ENCODE data around the gene IL15RA.

DNA sequence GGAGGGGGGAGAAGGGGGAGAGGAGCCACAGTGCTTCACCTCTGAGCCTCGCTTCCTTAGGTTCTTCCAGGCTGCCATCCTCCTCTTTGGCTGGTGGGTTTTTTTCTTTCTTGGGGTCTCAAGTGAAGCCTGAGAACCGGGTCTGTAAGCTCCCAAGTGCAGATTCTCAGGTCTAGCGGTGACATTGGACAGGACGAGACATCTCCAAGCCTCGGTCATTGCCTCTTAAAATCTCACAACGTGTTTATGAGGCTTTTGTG lies 817 bp upstream of the IL15RA start:
- TF ChIP-seq, protein P1, sequence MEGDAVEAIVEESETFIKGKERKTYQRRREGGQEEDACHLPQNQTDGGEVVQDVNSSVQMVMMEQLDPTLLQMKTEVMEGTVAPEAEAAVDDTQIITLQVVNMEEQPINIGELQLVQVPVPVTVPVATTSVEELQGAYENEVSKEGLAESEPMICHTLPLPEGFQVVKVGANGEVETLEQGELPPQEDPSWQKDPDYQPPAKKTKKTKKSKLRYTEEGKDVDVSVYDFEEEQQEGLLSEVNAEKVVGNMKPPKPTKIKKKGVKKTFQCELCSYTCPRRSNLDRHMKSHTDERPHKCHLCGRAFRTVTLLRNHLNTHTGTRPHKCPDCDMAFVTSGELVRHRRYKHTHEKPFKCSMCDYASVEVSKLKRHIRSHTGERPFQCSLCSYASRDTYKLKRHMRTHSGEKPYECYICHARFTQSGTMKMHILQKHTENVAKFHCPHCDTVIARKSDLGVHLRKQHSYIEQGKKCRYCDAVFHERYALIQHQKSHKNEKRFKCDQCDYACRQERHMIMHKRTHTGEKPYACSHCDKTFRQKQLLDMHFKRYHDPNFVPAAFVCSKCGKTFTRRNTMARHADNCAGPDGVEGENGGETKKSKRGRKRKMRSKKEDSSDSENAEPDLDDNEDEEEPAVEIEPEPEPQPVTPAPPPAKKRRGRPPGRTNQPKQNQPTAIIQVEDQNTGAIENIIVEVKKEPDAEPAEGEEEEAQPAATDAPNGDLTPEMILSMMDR (IDR thresholded peaks at IDR 0.05), result no peak
- TF ChIP-seq POLR2A (IDR thresholded peaks at IDR 0.05), result no peak
